ENCODE data around the gene FSTL4.

FSTL4 gene

DNA sequence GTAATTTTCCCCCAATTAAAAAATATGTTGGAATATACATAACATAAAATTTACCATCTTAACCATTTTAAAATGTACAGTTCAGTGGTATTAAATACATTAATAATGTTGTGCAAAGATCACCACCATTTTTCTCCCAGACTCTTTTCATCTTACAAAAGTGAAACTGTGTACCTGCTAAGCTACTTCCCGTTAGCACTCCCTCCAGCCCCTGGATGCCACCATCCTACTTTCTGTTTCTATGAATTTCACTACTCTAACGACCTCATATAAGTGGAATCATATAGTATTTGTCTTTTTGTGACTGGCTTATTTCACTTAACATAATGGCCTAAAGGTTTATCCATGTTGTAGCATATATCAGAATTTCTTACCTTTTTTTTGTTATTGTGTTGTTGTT is 447.6 kb downstream of the FSTL4 start:
- in situ Hi-C loops (cut with MboI; ENCODE audit: low sequenced_read_pairs) = no loop called here

DNA sequence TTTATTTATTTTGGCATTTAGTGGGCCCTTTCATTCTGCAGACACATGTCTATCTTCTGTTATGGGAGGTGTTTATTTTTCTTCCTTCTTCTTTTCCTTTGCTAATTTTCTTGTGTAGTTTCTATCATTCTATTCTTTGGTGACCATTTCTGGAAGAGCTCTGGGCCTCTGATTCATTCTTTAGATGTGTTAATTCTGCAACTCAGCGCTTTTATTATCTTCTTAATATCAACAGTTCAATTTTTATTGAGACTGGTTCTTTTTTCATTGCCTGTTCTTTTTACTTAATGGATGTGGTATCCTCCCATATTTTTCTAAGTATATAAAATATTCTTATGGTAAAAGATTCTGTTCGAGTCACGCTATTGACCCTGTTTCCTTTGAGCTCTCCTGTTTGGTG is 448.5 kb downstream of the FSTL4 start:
- in situ Hi-C loops (cut with MboI; ENCODE audit: low sequenced_read_pairs) = no loop called here

DNA sequence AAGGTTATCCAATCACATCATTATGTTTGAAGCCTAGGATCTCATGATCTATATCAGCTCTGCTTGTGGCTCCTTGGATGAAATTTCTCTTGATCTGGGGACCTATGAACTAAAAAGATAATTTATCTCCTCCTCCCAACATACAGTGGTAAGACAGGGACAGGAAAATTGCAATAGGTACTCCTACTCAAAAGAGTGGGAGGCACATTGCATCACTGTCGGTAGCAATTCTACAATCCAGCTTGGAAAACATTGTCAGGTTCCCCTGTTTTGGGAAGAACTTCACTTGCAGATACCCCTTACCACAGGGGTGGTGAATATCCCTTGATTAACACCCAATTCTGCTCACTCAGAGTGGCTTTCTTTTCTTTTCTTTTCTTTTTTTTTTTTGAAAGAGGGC is 452.8 kb downstream of the FSTL4 start:
- in situ Hi-C loops (cut with MboI; ENCODE audit: low sequenced_read_pairs) = no loop called here

DNA sequence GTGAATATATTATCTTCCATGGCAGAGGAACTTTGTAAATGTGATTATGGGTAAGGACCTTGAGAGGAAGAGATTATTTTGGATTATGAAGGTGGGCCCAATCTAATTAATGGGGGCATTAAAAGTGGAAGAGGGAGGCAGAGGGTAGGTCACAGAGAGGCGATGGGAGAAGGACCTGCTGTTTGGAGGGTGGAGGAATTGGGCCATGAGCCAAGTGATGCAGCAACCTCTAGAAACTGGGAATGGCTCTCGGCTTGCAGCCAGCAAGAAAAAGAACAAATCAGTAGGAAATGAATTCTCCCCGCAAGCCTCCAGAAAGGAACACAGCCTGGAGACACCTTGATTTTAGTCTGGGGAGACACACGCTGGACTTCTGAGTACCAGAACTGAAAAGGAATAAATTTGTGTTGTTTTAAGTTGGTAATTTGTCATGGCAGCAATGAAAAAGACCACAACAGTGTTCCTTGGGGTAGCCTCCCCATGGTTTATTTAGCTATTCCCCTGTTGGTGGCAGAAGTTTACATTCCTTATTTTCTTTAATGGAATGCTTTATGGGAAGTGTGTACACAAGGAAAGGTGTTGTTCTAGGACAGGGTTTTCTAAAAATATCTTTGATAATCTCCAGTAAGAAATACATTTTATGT is 456.9 kb downstream of the FSTL4 start:
- in situ Hi-C loops (cut with MboI; ENCODE audit: low sequenced_read_pairs) = no loop called here

DNA sequence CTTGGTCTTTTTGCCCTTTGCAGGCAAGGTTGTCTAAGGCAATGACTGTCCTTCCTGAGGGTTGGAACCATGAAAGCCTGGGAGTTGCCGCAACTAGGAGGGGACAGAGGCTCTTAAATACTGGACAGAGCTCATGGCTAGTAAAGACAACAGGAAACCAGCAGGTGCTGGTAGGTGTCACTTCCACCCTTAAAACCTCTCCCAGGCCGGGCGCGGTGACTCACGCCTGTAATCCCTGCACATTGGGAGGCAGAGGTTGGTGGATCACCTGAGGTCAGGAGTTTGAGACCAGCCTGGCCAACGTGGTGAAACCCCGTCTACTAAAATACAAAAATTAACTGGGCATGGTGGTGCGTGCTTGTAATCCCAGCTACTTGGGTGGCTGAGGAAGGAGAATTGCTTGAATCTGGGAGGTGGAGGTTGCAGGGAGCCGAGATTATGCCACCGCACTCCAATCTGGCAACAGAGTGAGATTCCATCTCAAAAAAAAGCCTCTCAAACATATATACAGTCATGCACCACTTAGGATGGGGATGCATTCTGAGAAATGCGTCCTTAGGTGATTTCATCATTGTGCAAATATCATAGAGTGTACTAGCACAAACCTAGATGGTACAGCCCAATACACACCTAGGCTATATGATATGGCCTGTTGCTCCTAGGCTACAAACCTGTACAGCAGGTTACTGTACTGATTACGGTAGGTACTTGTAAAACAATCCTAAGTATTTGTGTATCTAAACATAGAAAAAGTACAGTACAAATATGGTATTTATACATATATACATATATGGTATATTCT is 457.9 kb downstream of the FSTL4 start:
- in situ Hi-C loops (cut with MboI; ENCODE audit: low sequenced_read_pairs) = no loop called here

DNA sequence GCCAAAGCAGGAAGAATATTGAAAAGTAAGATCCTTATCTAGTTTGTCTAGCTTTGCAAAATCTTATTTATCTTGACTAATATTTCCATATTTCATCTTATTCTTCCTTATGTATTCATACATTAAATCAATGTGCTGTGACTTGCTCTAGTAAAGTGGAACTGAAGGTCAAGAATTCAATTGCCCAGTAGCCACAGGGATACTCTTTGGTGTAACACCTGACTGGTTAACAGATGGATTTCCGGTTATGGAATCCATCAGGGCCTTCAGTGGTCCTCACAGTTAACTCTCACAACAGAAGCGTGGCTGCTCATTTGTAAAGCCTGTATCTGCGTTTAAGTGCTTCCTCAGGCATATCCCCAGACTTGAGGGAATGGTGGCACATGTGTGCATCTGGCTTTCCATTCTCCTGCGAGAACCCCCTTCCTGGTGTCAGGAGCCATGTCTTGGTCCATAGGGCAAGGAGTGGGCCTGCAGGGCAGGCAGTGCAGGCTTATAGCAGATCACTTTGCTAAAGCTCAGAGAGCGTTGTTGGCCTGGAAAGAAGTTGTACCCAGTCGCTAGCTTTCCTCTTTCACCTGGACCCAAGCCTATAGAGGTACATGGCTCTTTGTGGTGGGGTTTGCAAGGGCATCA is 461.3 kb downstream of the FSTL4 start:
- in situ Hi-C loops (cut with MboI; ENCODE audit: low sequenced_read_pairs) = no loop called here

DNA sequence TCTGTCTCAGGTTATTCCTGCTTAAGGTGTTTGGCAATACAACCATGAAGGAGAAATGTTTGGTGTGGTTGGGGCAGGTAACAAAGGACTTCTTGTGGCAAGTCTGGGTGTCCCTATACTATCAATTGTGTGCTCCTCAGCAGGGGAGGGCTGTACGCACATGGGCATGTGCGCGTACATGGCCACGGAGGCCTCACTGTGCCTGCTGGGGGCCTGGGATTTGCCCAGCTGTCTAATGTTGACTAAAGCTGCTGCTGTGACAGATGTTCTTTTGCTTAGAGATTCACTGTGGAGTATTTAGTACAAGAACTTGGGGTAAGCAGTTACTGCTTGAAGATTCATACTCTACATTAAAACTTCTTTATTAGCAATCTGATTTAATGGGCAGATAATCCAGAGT is 463.0 kb downstream of the FSTL4 start:
- in situ Hi-C loops (cut with MboI; ENCODE audit: low sequenced_read_pairs) = no loop called here

DNA sequence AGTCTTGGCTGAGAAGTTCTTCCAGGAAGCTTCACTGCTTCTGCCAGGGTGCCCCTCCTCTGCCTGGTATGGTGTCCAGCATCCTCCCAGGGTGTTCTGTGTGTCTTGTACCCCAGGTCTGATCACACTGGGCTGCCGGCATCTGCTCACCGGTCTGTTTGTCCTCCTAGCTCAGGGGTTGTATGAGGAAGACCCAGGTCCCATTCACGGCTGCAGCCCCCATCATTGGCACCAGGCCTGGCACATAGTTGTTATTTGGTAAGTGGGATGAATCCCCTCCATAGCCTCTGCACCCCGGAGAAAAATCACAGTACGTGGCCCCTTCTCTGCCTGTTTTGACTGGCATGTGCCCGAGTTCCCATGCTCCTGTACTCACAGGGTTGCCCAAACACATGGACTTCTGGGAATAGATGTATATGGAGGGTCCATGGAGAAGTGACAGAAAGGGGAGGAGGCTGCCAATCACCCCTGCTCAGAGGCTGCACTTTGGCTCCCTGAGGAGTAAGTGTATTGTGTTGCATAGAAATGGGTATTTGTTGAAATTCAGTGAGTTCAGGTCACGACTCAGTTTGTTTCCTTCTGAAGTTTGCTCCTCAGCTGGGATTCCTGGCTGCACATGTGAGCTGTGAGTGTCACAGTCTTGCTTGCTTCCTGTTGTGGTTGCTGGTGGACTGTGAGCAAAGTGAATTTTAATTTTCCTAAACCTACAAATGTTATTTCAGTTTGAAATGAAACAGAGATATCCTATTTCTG is 464.4 kb downstream of the FSTL4 start:
- in situ Hi-C loops (cut with MboI; ENCODE audit: low sequenced_read_pairs) = no loop called here

DNA sequence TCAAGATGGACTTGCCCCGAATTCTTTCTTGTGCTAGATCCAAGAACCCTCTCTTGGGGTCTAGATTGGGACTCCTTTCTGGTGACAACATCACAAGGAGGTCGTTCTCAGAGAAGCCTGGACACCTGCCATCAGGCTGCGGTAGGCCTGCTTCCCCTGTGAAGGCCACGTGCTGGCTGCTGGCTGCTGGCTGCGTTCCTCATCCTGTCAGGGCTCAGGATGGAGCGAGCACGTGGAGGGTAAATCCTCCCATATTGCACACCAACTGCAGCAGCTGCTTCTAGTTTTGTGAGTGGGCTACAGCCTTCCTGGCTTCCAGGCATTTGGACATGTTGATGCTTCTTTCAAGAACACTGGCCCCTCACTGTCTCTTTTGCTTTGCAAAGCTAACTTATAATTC is 464.9 kb downstream of the FSTL4 start:
- in situ Hi-C loops (cut with MboI; ENCODE audit: low sequenced_read_pairs) = no loop called here

Measured in HL-60/S4 (cell line).